ENCODE measurements around the gene TSPOAP1. TPM values are rescaled to one million over a fixed set of nuclear protein-coding genes. Genes with fewer than 3 reads are reported as not detected.

Gene TSPOAP1
- polyA plus RNA-seq, 1 of the 3 experiments (the other 2 are of a cell fraction): 0.79 TPM

GRCh38 chr17:58373923-58374322 lies 45.3 kb upstream of the TSPOAP1 start (continued):
- TF ChIP-seq, protein P1, sequence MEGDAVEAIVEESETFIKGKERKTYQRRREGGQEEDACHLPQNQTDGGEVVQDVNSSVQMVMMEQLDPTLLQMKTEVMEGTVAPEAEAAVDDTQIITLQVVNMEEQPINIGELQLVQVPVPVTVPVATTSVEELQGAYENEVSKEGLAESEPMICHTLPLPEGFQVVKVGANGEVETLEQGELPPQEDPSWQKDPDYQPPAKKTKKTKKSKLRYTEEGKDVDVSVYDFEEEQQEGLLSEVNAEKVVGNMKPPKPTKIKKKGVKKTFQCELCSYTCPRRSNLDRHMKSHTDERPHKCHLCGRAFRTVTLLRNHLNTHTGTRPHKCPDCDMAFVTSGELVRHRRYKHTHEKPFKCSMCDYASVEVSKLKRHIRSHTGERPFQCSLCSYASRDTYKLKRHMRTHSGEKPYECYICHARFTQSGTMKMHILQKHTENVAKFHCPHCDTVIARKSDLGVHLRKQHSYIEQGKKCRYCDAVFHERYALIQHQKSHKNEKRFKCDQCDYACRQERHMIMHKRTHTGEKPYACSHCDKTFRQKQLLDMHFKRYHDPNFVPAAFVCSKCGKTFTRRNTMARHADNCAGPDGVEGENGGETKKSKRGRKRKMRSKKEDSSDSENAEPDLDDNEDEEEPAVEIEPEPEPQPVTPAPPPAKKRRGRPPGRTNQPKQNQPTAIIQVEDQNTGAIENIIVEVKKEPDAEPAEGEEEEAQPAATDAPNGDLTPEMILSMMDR (IDR thresholded peaks at IDR 0.05): no peak
- TF ChIP-seq MEF2A (IDR thresholded peaks at IDR 0.05; ENCODE audit: borderline replicate concordance, low read depth) (no peak), MXI1 (IDR thresholded peaks at IDR 0.05; ENCODE audit: low read depth, low read length) (no peak), NFIC (IDR thresholded peaks at IDR 0.05; ENCODE audit: borderline replicate concordance) (no peak)
- TF ChIP-seq, protein P2, sequence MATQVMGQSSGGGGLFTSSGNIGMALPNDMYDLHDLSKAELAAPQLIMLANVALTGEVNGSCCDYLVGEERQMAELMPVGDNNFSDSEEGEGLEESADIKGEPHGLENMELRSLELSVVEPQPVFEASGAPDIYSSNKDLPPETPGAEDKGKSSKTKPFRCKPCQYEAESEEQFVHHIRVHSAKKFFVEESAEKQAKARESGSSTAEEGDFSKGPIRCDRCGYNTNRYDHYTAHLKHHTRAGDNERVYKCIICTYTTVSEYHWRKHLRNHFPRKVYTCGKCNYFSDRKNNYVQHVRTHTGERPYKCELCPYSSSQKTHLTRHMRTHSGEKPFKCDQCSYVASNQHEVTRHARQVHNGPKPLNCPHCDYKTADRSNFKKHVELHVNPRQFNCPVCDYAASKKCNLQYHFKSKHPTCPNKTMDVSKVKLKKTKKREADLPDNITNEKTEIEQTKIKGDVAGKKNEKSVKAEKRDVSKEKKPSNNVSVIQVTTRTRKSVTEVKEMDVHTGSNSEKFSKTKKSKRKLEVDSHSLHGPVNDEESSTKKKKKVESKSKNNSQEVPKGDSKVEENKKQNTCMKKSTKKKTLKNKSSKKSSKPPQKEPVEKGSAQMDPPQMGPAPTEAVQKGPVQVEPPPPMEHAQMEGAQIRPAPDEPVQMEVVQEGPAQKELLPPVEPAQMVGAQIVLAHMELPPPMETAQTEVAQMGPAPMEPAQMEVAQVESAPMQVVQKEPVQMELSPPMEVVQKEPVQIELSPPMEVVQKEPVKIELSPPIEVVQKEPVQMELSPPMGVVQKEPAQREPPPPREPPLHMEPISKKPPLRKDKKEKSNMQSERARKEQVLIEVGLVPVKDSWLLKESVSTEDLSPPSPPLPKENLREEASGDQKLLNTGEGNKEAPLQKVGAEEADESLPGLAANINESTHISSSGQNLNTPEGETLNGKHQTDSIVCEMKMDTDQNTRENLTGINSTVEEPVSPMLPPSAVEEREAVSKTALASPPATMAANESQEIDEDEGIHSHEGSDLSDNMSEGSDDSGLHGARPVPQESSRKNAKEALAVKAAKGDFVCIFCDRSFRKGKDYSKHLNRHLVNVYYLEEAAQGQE (IDR thresholded peaks at IDR 0.05; ENCODE audit: low read depth, low read length): no peak

DNA sequence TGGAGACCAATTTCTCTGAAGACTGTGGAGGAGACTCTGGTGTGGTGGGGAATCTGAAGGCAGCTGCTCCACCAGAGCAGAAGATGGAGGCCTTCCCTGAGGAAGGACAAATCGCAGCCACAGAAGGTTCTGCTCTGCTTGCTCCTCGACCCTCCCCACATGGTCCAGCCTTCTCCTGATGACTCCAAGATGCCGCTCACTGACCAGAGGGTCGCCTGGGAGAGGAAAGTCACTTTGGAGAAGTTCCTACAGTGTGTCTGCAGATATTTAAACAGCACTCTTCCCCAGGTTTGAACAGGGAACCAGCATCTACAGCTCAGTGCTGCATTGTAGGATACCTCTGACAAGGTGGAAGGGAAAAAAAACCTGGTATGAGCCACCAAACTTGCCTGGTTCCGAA lies 44.4 kb upstream of the TSPOAP1 start:
- Histone ChIP-seq H3K27ac (ENCODE audit: low read depth in 2 of 2, low read length in 1 of 2) (no peak overlapping the region), H3K4me2 (no peak overlapping the region), H3K27me3 (ENCODE audit: insufficient read depth) (peaks cover 4% of the 10 kb centered on the region; the same call in 1 of the 2 replicates), H3F3A (replicated peaks; ENCODE audit: insufficient read depth) (no peaks in the 10 kb centered on the region), H3K4me1 (ENCODE audit: control insufficient read depth in 1 of 2, insufficient read depth in 2 of 2, low read depth in 1 of 2, low read length in 1 of 2) (no peaks in the 10 kb centered on the region), H3K9me2 (no peaks in the 10 kb centered on the region), H3K36me3 (replicated peaks in 1 of 2; ENCODE audit: control insufficient read depth in 1 of 2, insufficient read depth in 2 of 2, low read length in 1 of 2) (no peaks in the 10 kb centered on the region), H3K4me3 (ENCODE audit: low read depth in 2 of 2, low read length in 1 of 2) (no peak overlapping the region), H3K79me2 (ENCODE audit: insufficient read depth) (no peaks in the 10 kb centered on the region), H3K9ac (no peak overlapping the region), H3K9me3 (no peaks in the 10 kb centered on the region), H4K20me1 (ENCODE audit: insufficient read depth) (no peaks in the 10 kb centered on the region), H2AFZ (ENCODE audit: low read depth) (no peak overlapping the region)
- ChIA-PET CTCF (interaction anchor here (1.0 to 5.7 kb wide), 4 partner anchors 9 to 56 kb away, joined by 3 to 21 read pairs (median 6); partner anchors contain the start of gene RNF43), POLR2A (no interaction called here)
- no peak for DNase-seq
- WGBS (ENCODE audit: low lambda C conversion rate): 42% methylated on average over 5 of the region's 5 CpGs
- TF ChIP-seq GATA2 (CRISPR knock-in tag; IDR thresholded peaks at IDR 0.05): no peak
- no peak for TF ChIP-seq SIN3A (IDR thresholded peaks at IDR 0.05; ENCODE audit: borderline replicate concordance, low read depth, low read length)
- TF ChIP-seq IRF3 (IDR thresholded peaks at IDR 0.05; ENCODE audit: low read depth, low read length): no peak
- TF ChIP-seq GABPA (IDR thresholded peaks at IDR 0.05; ENCODE audit: low read depth): no peak
- TF ChIP-seq EP300 (IDR thresholded peaks at IDR 0.05; ENCODE audit: borderline replicate concordance in 1 of 2, low read depth in 1 of 2, low read length in 1 of 2): no peak
- no peak for TF ChIP-seq RFX5 (IDR thresholded peaks at IDR 0.05; ENCODE audit: low read length)
- TF ChIP-seq TAF1 (IDR thresholded peaks at IDR 0.05; ENCODE audit: borderline replicate concordance, low read depth, low read length): no peak
- TF ChIP-seq ZBTB33 (IDR thresholded peaks at IDR 0.05; ENCODE audit: borderline replicate concordance, low read depth): no peak
- TF ChIP-seq, protein P2 (IDR thresholded peaks at IDR 0.05; ENCODE audit: low read depth, low read length): no peak
- no peak for TF ChIP-seq RCOR1 (IDR thresholded peaks at IDR 0.05; ENCODE audit: low read length)
- TF ChIP-seq FOXJ3 (CRISPR knock-in tag; IDR thresholded peaks at IDR 0.05): no peak
- no peak for TF ChIP-seq TEAD4 (IDR thresholded peaks at IDR 0.05; ENCODE audit: borderline replicate concordance, insufficient read depth)
- no peak for TF ChIP-seq TCF12 (IDR thresholded peaks at IDR 0.05)
- no peak for TF ChIP-seq POLR2AphosphoS5 (IDR thresholded peaks at IDR 0.05; ENCODE audit: low read depth, low read length)

Data from SK-N-SH (cell line).